AG04449 (cell line): ENCODE measurements around the gene ZNF391.

ENCODE experiments used
- CTCF ChIA-PET: fragments of 350-600 bp; formaldehyde crosslinking; extraction: SDS; loops from one replicate; lab custom pipeline; 2021; ENCODE audit warnings: antibody characterized with exemption; lab: Yijun Ruan, JAX
- POLR2A ChIA-PET: fragments of 400-600, 350-600 bp; formaldehyde crosslinking; extraction: SDS; loops from one replicate; lab custom pipeline; 2020; ENCODE audit warnings: antibody characterized with exemption, inconsistent platforms; lab: Yijun Ruan, JAX
- DNase-seq: peaks from one replicate; pipeline ENCODE4 v3.0.0-alpha.2; 2010; ENCODE audit warnings: low read depth, low spot score
- H3K4me3 ChIP-seq: 2 replicates; pipeline ENCODE4 v1.5.1; 2011; ENCODE audit warnings: low read depth, mild to moderate bottlenecking, control low read depth, low read length
- TF ChIP-seq, protein P1 (sequence below): IDR thresholded peaks from one replicate; pipeline ENCODE4 v1.5.1; 2011; ENCODE audit warnings: mild to moderate bottlenecking, moderate library complexity, low read length, control low read depth, inconsistent platforms; ENCODE audit not compliant: insufficient read depth; ENCODE audit errors: missing control alignments

ZNF391 gene

DNA sequence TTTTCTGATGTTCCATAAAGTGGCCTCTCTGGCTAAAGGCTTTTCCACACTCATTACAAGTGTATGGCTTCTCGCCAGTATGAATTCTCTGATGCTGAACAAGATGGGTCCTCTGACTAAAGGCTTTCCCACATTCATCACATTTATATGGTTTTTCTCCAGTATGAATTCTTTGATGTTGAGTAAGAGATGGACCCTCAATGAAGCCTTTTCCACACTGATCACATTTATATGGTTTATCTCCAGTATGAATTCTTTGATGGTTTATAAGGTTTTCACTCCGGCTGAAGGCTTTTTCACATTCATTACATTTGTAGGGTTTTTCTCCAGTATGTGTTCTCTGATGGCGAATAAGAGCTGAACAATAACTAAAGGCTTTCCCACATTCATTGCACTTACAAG is 63.9 kb downstream of the ZNF391 start:
- ChIA-PET POLR2A (no interaction called here), CTCF (no interaction called here)
- no peak for DNase-seq
- TF ChIP-seq, protein P1, sequence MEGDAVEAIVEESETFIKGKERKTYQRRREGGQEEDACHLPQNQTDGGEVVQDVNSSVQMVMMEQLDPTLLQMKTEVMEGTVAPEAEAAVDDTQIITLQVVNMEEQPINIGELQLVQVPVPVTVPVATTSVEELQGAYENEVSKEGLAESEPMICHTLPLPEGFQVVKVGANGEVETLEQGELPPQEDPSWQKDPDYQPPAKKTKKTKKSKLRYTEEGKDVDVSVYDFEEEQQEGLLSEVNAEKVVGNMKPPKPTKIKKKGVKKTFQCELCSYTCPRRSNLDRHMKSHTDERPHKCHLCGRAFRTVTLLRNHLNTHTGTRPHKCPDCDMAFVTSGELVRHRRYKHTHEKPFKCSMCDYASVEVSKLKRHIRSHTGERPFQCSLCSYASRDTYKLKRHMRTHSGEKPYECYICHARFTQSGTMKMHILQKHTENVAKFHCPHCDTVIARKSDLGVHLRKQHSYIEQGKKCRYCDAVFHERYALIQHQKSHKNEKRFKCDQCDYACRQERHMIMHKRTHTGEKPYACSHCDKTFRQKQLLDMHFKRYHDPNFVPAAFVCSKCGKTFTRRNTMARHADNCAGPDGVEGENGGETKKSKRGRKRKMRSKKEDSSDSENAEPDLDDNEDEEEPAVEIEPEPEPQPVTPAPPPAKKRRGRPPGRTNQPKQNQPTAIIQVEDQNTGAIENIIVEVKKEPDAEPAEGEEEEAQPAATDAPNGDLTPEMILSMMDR = no peak
- no peak overlapping the region for H3K4me3 ChIP-seq
